HepG2 (cell line): ENCODE measurements around the gene SLC2A10. TPM values are rescaled to one million over a fixed set of nuclear protein-coding genes. Genes with fewer than 3 reads are reported as not detected.

ENCODE experiments used
- FOXJ3 ChIP-seq: sonication (generic); formaldehyde crosslinking; IDR thresholded peaks from 2 replicates; pipeline ENCODE4 v1.4.0; 2020; ENCODE audit warnings: missing genetic modification reagents, mild to moderate bottlenecking, borderline replicate concordance
- HNF4G ChIP-seq, 2 experiments: sonication (generic) in 1 of 2; formaldehyde crosslinking in 1 of 2; IDR thresholded peaks; 2 replicates each; pipeline versions ENCODE4 v1.4.0 to v1.6.1; 2011 to 2020; ENCODE audit warnings: borderline replicate concordance in 2 of 2, low read depth in 2 of 2, mild to moderate bottlenecking in 2 of 2, low read length in 1 of 2, missing genetic modification reagents in 1 of 2, moderate library complexity in 1 of 2
- NBN ChIP-seq: fragments of 450-650 bp; conservative IDR thresholded peaks from 2 replicates; pipeline ENCODE4 v1.6.1; 2017
- ZBTB7B ChIP-seq: sonication (generic); formaldehyde crosslinking; IDR thresholded peaks from 2 replicates; pipeline ENCODE4 v1.4.0; 2020; ENCODE audit warnings: missing genetic modification reagents
- ZNF3 ChIP-seq: IDR thresholded peaks from 2 replicates; pipeline ENCODE4 v1.7.0; 2017; ENCODE audit warnings: inconsistent platforms
- ZSCAN22 ChIP-seq: sonication (generic); formaldehyde crosslinking; IDR thresholded peaks from 2 replicates; pipeline ENCODE4 v1.4.0; 2020; ENCODE audit warnings: mild to moderate bottlenecking, missing genetic modification reagents
- ZSCAN25 ChIP-seq: sonication (generic); formaldehyde crosslinking; IDR thresholded peaks from 2 replicates; pipeline ENCODE4 v1.8.0; 2022; ENCODE audit warnings: mild to moderate bottlenecking, missing genetic modification reagents
- ZZZ3 ChIP-seq: sonication (generic); formaldehyde crosslinking; IDR thresholded peaks from 2 replicates; pipeline ENCODE4 v1.4.0; 2020; ENCODE audit warnings: missing genetic modification reagents, mild to moderate bottlenecking, borderline replicate concordance
- polyA plus RNA-seq, 8 experiments: library from polyadenylated mRNA; depleted of rRNA in 3 of 8; stranded (reverse) in 7 of 8; unstranded in 1 of 8; fragments of >200 nt; fragmentation: Illumina TruSeq in 4 of 8; extraction: Trizol in 4 of 8; gene quantifications; 2 replicates each; pipeline versions ENCODE4 v1.2.1 to v1.2.3, GENCODE V29; 2011 to 2016; ENCODE audit warnings: low read depth in 4 of 8, missing spikeins in 1 of 8, mixed read lengths in 1 of 8; ENCODE audit not compliant: insufficient read depth in 1 of 8
- total RNA-seq, 5 experiments: library from RNA; depleted of rRNA; stranded (reverse); fragments of >200 nt; fragmentation: Illumina TruSeq; extraction: Trizol; gene quantifications; 2 replicates each; pipeline ENCODE4 v1.2.3, GENCODE V29; 2016; ENCODE audit warnings: low read depth in 1 of 5
- TF ChIP-seq, protein P1 (sequence below): IDR thresholded peaks from 2 replicates; pipeline ENCODE4 v1.6.1; 2012; ENCODE audit warnings: low read length, improper control_type of control experiment
- TF ChIP-seq, protein P2 (sequence below): fragments of 450-650 bp; IDR thresholded peaks from 2 replicates; pipeline ENCODE4 v1.6.1; 2017; ENCODE audit warnings: mild to moderate bottlenecking
- TF ChIP-seq, protein P3 (sequence below): IDR thresholded peaks from 2 replicates; pipeline ENCODE4 v1.6.1; 2018; ENCODE audit warnings: missing genetic modification reagents
- TF ChIP-seq, protein P4 (sequence below): sonication (generic); formaldehyde crosslinking; IDR thresholded peaks from 2 replicates; pipeline ENCODE4 v1.5.1; 2020; ENCODE audit warnings: mild to moderate bottlenecking, missing genetic modification reagents, borderline replicate concordance
- TF ChIP-seq, protein P5 (sequence below): sonication (generic); formaldehyde crosslinking; IDR thresholded peaks from 2 replicates; pipeline ENCODE4 v1.8.1; 2022; ENCODE audit warnings: mild to moderate bottlenecking, missing genetic modification reagents
- TF ChIP-seq, protein P6 (sequence below): IDR thresholded peaks from 2 replicates; pipeline ENCODE4 v1.6.1; 2016; ENCODE audit warnings: missing genetic modification reagents, missing compliant biosample characterization

Gene SLC2A10
- total and polyA plus RNA-seq, 2 of the 13 experiments (the other 11 are each of a cell fraction or from before 2014, with no cell fraction given), result 16.0 to 18.4 TPM

DNA sequence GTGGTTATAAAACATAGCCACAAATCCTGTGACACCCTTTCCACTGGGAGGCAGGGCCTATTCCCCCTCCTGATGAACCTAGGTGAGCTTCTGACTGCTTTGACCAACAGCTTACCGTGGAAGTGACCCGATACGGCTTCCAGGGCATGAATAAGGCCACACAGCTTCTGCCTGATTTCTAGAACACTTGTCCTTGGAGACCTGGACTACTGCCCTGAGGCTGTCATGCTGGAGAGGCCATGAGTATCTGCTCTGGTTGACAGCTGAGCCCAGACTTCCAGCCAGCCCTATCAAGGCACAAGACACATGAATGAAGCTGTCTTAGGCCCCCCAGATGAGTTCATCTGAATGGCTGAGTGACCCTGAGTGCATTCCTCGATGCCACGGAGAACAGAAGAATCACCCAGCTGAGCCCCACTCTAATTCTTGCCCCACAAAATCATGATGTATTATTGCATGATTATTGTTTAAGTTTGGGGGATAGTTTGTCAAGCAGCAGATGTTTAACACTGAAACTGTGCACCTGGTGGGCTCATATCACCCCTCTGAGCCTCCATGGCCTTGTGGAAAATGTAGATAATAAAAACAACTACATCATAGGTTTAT, 36.8 kb upstream of the SLC2A10 start (continued):
- TF ChIP-seq, protein P1, sequence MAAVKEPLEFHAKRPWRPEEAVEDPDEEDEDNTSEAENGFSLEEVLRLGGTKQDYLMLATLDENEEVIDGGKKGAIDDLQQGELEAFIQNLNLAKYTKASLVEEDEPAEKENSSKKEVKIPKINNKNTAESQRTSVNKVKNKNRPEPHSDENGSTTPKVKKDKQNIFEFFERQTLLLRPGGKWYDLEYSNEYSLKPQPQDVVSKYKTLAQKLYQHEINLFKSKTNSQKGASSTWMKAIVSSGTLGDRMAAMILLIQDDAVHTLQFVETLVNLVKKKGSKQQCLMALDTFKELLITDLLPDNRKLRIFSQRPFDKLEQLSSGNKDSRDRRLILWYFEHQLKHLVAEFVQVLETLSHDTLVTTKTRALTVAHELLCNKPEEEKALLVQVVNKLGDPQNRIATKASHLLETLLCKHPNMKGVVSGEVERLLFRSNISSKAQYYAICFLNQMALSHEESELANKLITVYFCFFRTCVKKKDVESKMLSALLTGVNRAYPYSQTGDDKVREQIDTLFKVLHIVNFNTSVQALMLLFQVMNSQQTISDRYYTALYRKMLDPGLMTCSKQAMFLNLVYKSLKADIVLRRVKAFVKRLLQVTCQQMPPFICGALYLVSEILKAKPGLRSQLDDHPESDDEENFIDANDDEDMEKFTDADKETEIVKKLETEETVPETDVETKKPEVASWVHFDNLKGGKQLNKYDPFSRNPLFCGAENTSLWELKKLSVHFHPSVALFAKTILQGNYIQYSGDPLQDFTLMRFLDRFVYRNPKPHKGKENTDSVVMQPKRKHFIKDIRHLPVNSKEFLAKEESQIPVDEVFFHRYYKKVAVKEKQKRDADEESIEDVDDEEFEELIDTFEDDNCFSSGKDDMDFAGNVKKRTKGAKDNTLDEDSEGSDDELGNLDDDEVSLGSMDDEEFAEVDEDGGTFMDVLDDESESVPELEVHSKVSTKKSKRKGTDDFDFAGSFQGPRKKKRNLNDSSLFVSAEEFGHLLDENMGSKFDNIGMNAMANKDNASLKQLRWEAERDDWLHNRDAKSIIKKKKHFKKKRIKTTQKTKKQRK, result no peak
- TF ChIP-seq, protein P2, sequence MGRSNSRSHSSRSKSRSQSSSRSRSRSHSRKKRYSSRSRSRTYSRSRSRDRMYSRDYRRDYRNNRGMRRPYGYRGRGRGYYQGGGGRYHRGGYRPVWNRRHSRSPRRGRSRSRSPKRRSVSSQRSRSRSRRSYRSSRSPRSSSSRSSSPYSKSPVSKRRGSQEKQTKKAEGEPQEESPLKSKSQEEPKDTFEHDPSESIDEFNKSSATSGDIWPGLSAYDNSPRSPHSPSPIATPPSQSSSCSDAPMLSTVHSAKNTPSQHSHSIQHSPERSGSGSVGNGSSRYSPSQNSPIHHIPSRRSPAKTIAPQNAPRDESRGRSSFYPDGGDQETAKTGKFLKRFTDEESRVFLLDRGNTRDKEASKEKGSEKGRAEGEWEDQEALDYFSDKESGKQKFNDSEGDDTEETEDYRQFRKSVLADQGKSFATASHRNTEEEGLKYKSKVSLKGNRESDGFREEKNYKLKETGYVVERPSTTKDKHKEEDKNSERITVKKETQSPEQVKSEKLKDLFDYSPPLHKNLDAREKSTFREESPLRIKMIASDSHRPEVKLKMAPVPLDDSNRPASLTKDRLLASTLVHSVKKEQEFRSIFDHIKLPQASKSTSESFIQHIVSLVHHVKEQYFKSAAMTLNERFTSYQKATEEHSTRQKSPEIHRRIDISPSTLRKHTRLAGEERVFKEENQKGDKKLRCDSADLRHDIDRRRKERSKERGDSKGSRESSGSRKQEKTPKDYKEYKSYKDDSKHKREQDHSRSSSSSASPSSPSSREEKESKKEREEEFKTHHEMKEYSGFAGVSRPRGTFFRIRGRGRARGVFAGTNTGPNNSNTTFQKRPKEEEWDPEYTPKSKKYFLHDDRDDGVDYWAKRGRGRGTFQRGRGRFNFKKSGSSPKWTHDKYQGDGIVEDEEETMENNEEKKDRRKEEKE, result no peak
- no peak for TF ChIP-seq HNF4G (IDR thresholded peaks at IDR 0.05; ENCODE audit: borderline replicate concordance, low read depth, low read length)
- 0 out of 2 replicates have a peak, but pooled peaks have one; percentile 11 for TF ChIP-seq HNF4G (CRISPR knock-in tag; IDR thresholded peaks at IDR 0.05; ENCODE audit: borderline replicate concordance, low read depth)
- no peak for TF ChIP-seq ZSCAN22 (CRISPR knock-in tag)
- TF ChIP-seq ZNF3 (CRISPR knock-in tag), result no peak
- TF ChIP-seq, protein P3, sequence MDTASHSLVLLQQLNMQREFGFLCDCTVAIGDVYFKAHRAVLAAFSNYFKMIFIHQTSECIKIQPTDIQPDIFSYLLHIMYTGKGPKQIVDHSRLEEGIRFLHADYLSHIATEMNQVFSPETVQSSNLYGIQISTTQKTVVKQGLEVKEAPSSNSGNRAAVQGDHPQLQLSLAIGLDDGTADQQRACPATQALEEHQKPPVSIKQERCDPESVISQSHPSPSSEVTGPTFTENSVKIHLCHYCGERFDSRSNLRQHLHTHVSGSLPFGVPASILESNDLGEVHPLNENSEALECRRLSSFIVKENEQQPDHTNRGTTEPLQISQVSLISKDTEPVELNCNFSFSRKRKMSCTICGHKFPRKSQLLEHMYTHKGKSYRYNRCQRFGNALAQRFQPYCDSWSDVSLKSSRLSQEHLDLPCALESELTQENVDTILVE, result no peak
- TF ChIP-seq, protein P4, sequence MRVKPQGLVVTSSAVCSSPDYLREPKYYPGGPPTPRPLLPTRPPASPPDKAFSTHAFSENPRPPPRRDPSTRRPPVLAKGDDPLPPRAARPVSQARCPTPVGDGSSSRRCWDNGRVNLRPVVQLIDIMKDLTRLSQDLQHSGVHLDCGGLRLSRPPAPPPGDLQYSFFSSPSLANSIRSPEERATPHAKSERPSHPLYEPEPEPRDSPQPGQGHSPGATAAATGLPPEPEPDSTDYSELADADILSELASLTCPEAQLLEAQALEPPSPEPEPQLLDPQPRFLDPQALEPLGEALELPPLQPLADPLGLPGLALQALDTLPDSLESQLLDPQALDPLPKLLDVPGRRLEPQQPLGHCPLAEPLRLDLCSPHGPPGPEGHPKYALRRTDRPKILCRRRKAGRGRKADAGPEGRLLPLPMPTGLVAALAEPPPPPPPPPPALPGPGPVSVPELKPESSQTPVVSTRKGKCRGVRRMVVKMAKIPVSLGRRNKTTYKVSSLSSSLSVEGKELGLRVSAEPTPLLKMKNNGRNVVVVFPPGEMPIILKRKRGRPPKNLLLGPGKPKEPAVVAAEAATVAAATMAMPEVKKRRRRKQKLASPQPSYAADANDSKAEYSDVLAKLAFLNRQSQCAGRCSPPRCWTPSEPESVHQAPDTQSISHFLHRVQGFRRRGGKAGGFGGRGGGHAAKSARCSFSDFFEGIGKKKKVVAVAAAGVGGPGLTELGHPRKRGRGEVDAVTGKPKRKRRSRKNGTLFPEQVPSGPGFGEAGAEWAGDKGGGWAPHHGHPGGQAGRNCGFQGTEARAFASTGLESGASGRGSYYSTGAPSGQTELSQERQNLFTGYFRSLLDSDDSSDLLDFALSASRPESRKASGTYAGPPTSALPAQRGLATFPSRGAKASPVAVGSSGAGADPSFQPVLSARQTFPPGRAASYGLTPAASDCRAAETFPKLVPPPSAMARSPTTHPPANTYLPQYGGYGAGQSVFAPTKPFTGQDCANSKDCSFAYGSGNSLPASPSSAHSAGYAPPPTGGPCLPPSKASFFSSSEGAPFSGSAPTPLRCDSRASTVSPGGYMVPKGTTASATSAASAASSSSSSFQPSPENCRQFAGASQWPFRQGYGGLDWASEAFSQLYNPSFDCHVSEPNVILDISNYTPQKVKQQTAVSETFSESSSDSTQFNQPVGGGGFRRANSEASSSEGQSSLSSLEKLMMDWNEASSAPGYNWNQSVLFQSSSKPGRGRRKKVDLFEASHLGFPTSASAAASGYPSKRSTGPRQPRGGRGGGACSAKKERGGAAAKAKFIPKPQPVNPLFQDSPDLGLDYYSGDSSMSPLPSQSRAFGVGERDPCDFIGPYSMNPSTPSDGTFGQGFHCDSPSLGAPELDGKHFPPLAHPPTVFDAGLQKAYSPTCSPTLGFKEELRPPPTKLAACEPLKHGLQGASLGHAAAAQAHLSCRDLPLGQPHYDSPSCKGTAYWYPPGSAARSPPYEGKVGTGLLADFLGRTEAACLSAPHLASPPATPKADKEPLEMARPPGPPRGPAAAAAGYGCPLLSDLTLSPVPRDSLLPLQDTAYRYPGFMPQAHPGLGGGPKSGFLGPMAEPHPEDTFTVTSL (CRISPR knock-in tag), result no peak
- no peak for TF ChIP-seq ZSCAN25 (CRISPR knock-in tag)
- TF ChIP-seq, protein P5, sequence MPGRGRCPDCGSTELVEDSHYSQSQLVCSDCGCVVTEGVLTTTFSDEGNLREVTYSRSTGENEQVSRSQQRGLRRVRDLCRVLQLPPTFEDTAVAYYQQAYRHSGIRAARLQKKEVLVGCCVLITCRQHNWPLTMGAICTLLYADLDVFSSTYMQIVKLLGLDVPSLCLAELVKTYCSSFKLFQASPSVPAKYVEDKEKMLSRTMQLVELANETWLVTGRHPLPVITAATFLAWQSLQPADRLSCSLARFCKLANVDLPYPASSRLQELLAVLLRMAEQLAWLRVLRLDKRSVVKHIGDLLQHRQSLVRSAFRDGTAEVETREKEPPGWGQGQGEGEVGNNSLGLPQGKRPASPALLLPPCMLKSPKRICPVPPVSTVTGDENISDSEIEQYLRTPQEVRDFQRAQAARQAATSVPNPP (CRISPR knock-in tag), result no peak
- no peak for TF ChIP-seq ZZZ3 (CRISPR knock-in tag)
- TF ChIP-seq NBN, result no peak
- no peak for TF ChIP-seq ZBTB7B (CRISPR knock-in tag)
- no peak; the same call in 1 of the 2 replicates for TF ChIP-seq FOXJ3 (CRISPR knock-in tag)
- TF ChIP-seq, protein P6, sequence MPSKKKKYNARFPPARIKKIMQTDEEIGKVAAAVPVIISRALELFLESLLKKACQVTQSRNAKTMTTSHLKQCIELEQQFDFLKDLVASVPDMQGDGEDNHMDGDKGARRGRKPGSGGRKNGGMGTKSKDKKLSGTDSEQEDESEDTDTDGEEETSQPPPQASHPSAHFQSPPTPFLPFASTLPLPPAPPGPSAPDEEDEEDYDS (CRISPR knock-in tag), result 0 out of 2 replicates have a peak, but pooled peaks have one; percentile 11
